A549 treated with AZD9567 at 1 μM for 4 hours (cell line): Measurements from ENCODE around the gene SPATA18. TPM values are rescaled to one million over a fixed set of nuclear protein-coding genes. Genes with fewer than 3 reads are reported as not detected.

Source experiments
- total RNA-seq: library from RNA; stranded (reverse); fragments of 200-300 nt; extraction: Qiagen RNA extraction; gene quantifications from 5 replicates; pipeline ENCODE4 v1.2.3, GENCODE V29; 2022; ENCODE audit not compliant: insufficient read depth

SPATA18 gene
- 2.8 to 4.9 TPM (median 3.9 TPM) in 5 replicates for total RNA-seq

GRCh38 chr4:52051213-52051614 is at the start of gene SPATA18:
Gene SPATA18, plus strand, starts transcription at chr4:52051304. Its CDS starts 401 bp downstream, at chr4:52051705.

GRCh38 chr4:52019936-52020657 is 31.0 kb upstream of the SPATA18 start, which contains the start of gene LRRC66:
Gene LRRC66, minus strand, starts transcription at chr4:52020363. Its CDS starts 2,750 bp downstream, at chr4:52017613.

GRCh38 chr4:52038103-52038912 is 12.8 kb upstream of the SPATA18 start, which contains the start of gene SGCB:
Gene SGCB, minus strand, starts transcription at chr4:52038299. Its CDS starts 40 bp downstream, at chr4:52038259.

Other genes starting within 250 kb of the SPATA18 start
- 17.0 to 21.3 TPM (median 20.6 TPM) in 5 replicates for gene DCUN1D4, start 208.2 kb upstream of the SPATA18 start, total RNA-seq
- gene LRRC66, start 30.9 kb upstream of the SPATA18 start, total RNA-seq: 0.08 to 0.20 TPM (median 0.13 TPM) in 4 of 5 replicates, not detected in the other
- 17.8 to 29.3 TPM (median 20.1 TPM) in 5 replicates for gene SGCB, start 13.0 kb upstream of the SPATA18 start, total RNA-seq